ENCODE data around the gene ASCC1.

DNA sequence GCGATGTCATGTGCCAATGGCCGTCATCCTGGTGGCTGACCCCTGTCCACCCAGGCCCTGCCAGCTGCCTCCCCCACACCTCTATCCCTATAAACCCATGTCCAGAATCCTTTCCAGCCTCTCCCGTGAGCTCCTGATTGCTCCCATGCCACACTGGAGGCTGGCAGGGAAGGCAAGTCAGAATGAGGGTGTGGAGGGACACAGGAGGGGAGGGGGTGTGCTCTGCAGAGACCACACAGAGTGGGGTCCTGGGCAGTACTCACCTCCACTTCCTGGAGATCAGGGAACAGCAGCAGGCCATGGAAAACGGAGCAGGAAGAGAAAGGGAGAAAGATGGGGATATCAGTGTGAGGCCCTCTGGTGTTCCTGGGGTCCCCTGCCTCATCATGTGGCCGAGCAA is 143.4 kb downstream of the ASCC1 start:
- TF ChIP-seq, protein P1, sequence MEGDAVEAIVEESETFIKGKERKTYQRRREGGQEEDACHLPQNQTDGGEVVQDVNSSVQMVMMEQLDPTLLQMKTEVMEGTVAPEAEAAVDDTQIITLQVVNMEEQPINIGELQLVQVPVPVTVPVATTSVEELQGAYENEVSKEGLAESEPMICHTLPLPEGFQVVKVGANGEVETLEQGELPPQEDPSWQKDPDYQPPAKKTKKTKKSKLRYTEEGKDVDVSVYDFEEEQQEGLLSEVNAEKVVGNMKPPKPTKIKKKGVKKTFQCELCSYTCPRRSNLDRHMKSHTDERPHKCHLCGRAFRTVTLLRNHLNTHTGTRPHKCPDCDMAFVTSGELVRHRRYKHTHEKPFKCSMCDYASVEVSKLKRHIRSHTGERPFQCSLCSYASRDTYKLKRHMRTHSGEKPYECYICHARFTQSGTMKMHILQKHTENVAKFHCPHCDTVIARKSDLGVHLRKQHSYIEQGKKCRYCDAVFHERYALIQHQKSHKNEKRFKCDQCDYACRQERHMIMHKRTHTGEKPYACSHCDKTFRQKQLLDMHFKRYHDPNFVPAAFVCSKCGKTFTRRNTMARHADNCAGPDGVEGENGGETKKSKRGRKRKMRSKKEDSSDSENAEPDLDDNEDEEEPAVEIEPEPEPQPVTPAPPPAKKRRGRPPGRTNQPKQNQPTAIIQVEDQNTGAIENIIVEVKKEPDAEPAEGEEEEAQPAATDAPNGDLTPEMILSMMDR (IDR thresholded peaks at IDR 0.05): no peak
- TF ChIP-seq POLR2A (IDR thresholded peaks at IDR 0.05; ENCODE audit: low read depth): no peak
- TF ChIP-seq POLR2AphosphoS5 (IDR thresholded peaks at IDR 0.05): no peak
- no peak for TF ChIP-seq EP300 (IDR thresholded peaks at IDR 0.05)

All from esophagus muscularis mucosa (tissue), 4 donors.